Measurements from ENCODE around the gene IMPA2.
A peak's percentile ranks its signal among the peaks of the same experiment; 100 is the strongest.

The IMPA2 gene

GRCh38 chr18:12038639-12039539 is 57.6 kb downstream of the IMPA2 start (continued):
- TF ChIP-seq KLF17 (tag by site-specific recombination; IDR thresholded peaks at IDR 0.05) (peak; percentile 60; the same call in 1 of the 2 replicates), ZNF677 (tag by site-specific recombination; IDR thresholded peaks at IDR 0.05) (no peak), TSHZ1 (tag by site-specific recombination; IDR thresholded peaks at IDR 0.05; ENCODE audit: borderline replicate concordance) (no peak), ZBTB26 (tag by site-specific recombination; optimal IDR thresholded peaks at IDR 0.05) (peak; percentile 71), ZBTB1 (tag by site-specific recombination; IDR thresholded peaks at IDR 0.05) (no peak), ZNF76 (tag by site-specific recombination; IDR thresholded peaks at IDR 0.05; ENCODE audit: borderline replicate concordance, low read depth) (0 out of 2 replicates have a peak, but pooled peaks have one; percentile 26), MYNN (tag by site-specific recombination; IDR thresholded peaks at IDR 0.05; ENCODE audit: borderline replicate concordance) (no peak), MZF1 (tag by site-specific recombination; IDR thresholded peaks at IDR 0.05; ENCODE audit: borderline replicate concordance) (no peak), ZBTB49 (tag by site-specific recombination; IDR thresholded peaks at IDR 0.05; ENCODE audit: low read depth) (no peak), ZNF157 (tag by site-specific recombination; IDR thresholded peaks at IDR 0.05) (no peak), ZNF26 (tag by site-specific recombination; IDR thresholded peaks at IDR 0.05) (no peak), ZNF10 (tag by site-specific recombination; IDR thresholded peaks at IDR 0.05) (no peak), ZNF394 (tag by site-specific recombination; IDR thresholded peaks at IDR 0.05; ENCODE audit: borderline replicate concordance) (peak; percentile 29; the same call in 1 of the 2 replicates), INSM2 (tag by site-specific recombination; IDR thresholded peaks at IDR 0.05) (no peak), ZNF266 (tag by site-specific recombination; IDR thresholded peaks at IDR 0.05; ENCODE audit: low read depth) (no peak), OVOL3 (tag by site-specific recombination; IDR thresholded peaks at IDR 0.05) (no peak), ZNF324 (tag by site-specific recombination; IDR thresholded peaks at IDR 0.05) (no peak), ZNF623 (tag by site-specific recombination; IDR thresholded peaks at IDR 0.05) (no peak), PATZ1 (tag by site-specific recombination; IDR thresholded peaks at IDR 0.05) (no peak), ZNF362 (tag by site-specific recombination; IDR thresholded peaks at IDR 0.05) (no peak), ZNF341 (tag by site-specific recombination; IDR thresholded peaks at IDR 0.05; ENCODE audit: low read depth) (no peak), ZNF302 (tag by site-specific recombination; IDR thresholded peaks at IDR 0.05; ENCODE audit: low read depth) (no peak)

Data from HEK293 (cell line).